Thyroid gland (tissue), 4 donors: ENCODE measurements around the gene FREM3. TPM values are rescaled to one million over a fixed set of nuclear protein-coding genes. Genes with fewer than 3 reads are reported as not detected.
A peak's percentile ranks its signal among the peaks of the same experiment; 100 is the strongest.

Experiments used
- DNase-seq, 2 donors: peaks; one replicate each; pipeline ENCODE4 v3.0.0-alpha.2; 2019
- H3K27ac ChIP-seq, 3 donors: fragments of 200-600 bp; sonication (generic); 1 replicate in 2 of 3; 2 replicates in 1 of 3; pipeline ENCODE4 v1.5.1; 2016 to 2019; ENCODE audit warnings: mild to moderate bottlenecking in 1 of 3, moderate library complexity in 1 of 3
- H3K27me3 ChIP-seq: fragments of 200-600 bp; sonication (generic); one replicate; pipeline ENCODE4 v1.5.1; 2019
- H3K36me3 ChIP-seq, 2 donors: fragments of 200-600 bp; sonication (generic); one replicate each; pipeline ENCODE4 v1.5.1; 2016 to 2019
- H3K4me1 ChIP-seq, 2 donors: fragments of 200-600 bp; sonication (generic); one replicate each; pipeline ENCODE4 v1.5.1; 2017 to 2019
- H3K4me3 ChIP-seq, 3 donors: fragments of 200-600 bp; sonication (generic); replicated peaks in 1 of 3; 1 replicate in 2 of 3; 2 replicates in 1 of 3; pipeline ENCODE4 v1.5.1; 2016; ENCODE audit warnings: mild to moderate bottlenecking in 1 of 3
- H3K9me3 ChIP-seq: fragments of 200-600 bp; sonication (generic); one replicate; pipeline ENCODE4 v1.5.1; 2017
- CTCF ChIP-seq, 6 experiments: fragments of 200-600 bp in 3 of 6; fragments of 450-650 bp in 3 of 6; sonication (generic) in 3 of 6; IDR thresholded peaks; one replicate each; pipeline ENCODE4 v1.5.1; 2016 to 2019; ENCODE audit warnings: antibody characterized with exemption in 6 of 6, mild to moderate bottlenecking in 2 of 6, inconsistent platforms in 1 of 6, moderate library complexity in 1 of 6
- POLR2A ChIP-seq, 2 donors: fragments of 450-650 bp; IDR thresholded peaks; one replicate each; pipeline ENCODE4 v1.6.1; 2017; ENCODE audit warnings: antibody characterized with exemption in 2 of 2, mild to moderate bottlenecking in 2 of 2, moderate library complexity in 1 of 2
- WGBS, 2 donors: methylation state at CpG; one replicate each; pipeline ENCODE4 v1.1.5; 2017; 5-methylcytosine and 5-hydroxymethylcytosine counted together
- intact Hi-C: fragments of 100-400 bp; cut with DNase I; formaldehyde crosslinking; loops from one replicate; pipeline ENCODE4 v1.15.1; 2023
- total RNA-seq, 4 donors: library from RNA; depleted of rRNA; stranded (reverse); fragments of >200 nt; gene quantifications; one replicate each; pipeline ENCODE4 v1.2.3, GENCODE V29; 2016

The FREM3 gene
- total RNA-seq, 4 donors from 2014 or later = not detected

- Histone ChIP-seq H3K27ac (no peak overlapping the region), H3K4me3 (no peak overlapping the region), H3K4me1 (no peaks in the 10 kb centered on the region), H3K9me3 (no peaks in the 10 kb centered on the region), H3K27me3 (no peaks in the 10 kb centered on the region), H3K36me3 (no peaks in the 10 kb centered on the region)
- no peak for DNase-seq
- TF ChIP-seq POLR2A (IDR thresholded peaks at IDR 0.05) (no peak), CTCF (IDR thresholded peaks at IDR 0.05) (no peak)
- 60 to 75% methylated on average over 1 of the region's 1 CpG for WGBS, 2 donors
- intact Hi-C loops = no loop called here
These were observed 59.1 kb downstream of the FREM3 start for GRCh38 chr4:143641361-143641760.

- no peaks in the 10 kb centered on the region for H3K4me1 ChIP-seq
- H3K36me3 ChIP-seq = no peaks in the 10 kb centered on the region
- no peak overlapping the region for H3K4me3 ChIP-seq
- H3K27ac ChIP-seq = no peak overlapping the region
- H3K9me3 ChIP-seq = no peaks in the 10 kb centered on the region
- no peak for DNase-seq
- intact Hi-C loops = no loop called here
- no peaks in the 10 kb centered on the region for H3K27me3 ChIP-seq
- TF ChIP-seq CTCF (IDR thresholded peaks at IDR 0.05) (no peak), POLR2A (IDR thresholded peaks at IDR 0.05) (no peak)
These were observed 65.7 kb downstream of the FREM3 start for GRCh38 chr4:143634763-143635162.

- Histone ChIP-seq H3K27ac (no peak overlapping the region), H3K9me3 (no peaks in the 10 kb centered on the region), H3K36me3 (no peaks in the 10 kb centered on the region), H3K27me3 (no peaks in the 10 kb centered on the region), H3K4me1 (no peaks in the 10 kb centered on the region), H3K4me3 (no peak overlapping the region)
- no peak for TF ChIP-seq POLR2A (IDR thresholded peaks at IDR 0.05)
- no peak for TF ChIP-seq CTCF (IDR thresholded peaks at IDR 0.05)
- DNase-seq = no peak
- intact Hi-C loops = no loop called here
These were observed 66.6 kb downstream of the FREM3 start for GRCh38 chr4:143633833-143634232.

- Histone ChIP-seq H3K4me3 (no peak overlapping the region), H3K9me3 (no peaks in the 10 kb centered on the region), H3K4me1 (no peaks in the 10 kb centered on the region), H3K36me3 (no peaks in the 10 kb centered on the region), H3K27me3 (no peaks in the 10 kb centered on the region), H3K27ac (no peak overlapping the region)
- TF ChIP-seq POLR2A (IDR thresholded peaks at IDR 0.05) = no peak
- DNase-seq = peak; percentile 13 to 17
- WGBS, 2 donors = 48% methylated on average over 5 of the region's 5 CpGs
- intact Hi-C loops = no loop called here
These were observed 74.2 kb downstream of the FREM3 start for GRCh38 chr4:143626134-143626911.

GRCh38 chr4:143625632-143626031, 74.8 kb downstream of the FREM3 start:
- intact Hi-C loops = no loop called here
- DNase-seq = no peak
- no peak overlapping the region for H3K27ac ChIP-seq
- 86 to 90% methylated on average over 4 of the region's 4 CpGs for WGBS, 2 donors
- no peak overlapping the region for H3K4me3 ChIP-seq
- no peaks in the 10 kb centered on the region for H3K27me3 ChIP-seq
- no peak for TF ChIP-seq POLR2A (IDR thresholded peaks at IDR 0.05)
- TF ChIP-seq CTCF (IDR thresholded peaks at IDR 0.05) = no peak
- no peaks in the 10 kb centered on the region for H3K9me3 ChIP-seq
- no peaks in the 10 kb centered on the region for H3K36me3 ChIP-seq
- H3K4me1 ChIP-seq = no peaks in the 10 kb centered on the region
